CD4-positive, alpha-beta T cell treated with Interleukin-15 for 1 hour (primary cell): ENCODE data around the gene NMRAL1.
A peak's percentile ranks its signal among the peaks of the same experiment; 100 is the strongest.

ENCODE experiments used
- DNase-seq: peaks from one replicate; pipeline ENCODE4 v3.0.0-alpha.2; 2020

The NMRAL1 gene

GRCh38 chr16:4420505-4421105 lies 53.8 kb downstream of the NMRAL1 start:
- no peak for DNase-seq

- no peak for DNase-seq
These were observed 54.9 kb downstream of the NMRAL1 start for GRCh38 chr16:4419402-4419959.

DNA sequence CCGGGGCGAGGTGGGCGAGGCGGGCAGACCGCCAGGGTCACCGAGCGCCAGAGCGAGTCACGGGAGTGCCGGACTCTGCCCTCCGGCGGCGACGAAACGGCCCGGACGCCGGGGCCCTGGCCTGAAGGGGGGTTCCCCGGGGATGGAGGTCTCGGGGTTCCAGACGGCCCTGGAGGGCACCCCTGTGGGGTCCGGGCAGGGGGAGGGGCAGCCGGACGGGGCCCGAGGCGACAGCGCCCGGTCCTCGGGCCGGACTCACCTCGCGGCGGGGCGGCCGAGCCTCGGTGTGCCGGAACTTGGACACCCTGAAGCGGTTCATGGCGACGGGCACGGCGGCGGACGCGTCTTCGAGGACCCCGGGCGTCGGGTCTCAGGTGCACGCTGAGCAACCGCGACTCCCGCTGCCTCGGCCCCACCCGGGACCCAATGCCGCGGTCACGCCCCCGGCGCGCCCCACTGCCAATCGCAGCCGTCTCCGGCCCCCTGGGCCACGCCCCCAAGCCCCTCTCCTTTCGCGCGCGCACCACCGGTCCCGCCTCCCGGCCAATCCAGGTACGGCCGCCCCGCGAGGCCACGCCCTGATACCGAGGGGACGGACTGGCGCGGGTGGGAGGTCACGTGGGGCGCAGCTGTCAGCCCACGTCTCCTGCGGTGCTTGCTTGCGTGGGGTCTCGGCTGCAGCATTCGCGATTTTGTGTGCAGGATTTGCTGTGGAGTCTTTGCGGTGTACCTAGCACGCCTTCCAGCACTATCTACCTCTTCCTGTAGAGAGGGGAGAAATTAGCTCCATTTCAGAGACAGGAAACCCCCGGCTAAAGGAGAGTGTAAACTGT lies 58.0 kb downstream of the NMRAL1 start, which contains the start of gene CORO7:
Gene CORO7 (minus strand): TSS at position 397 of the 833 bp plus-strand sequence. CDS start 78 bp downstream, at position 319.
- peak; percentile 98 for DNase-seq

- peak; percentile 77 for DNase-seq
These were observed 58.8 kb downstream of the NMRAL1 start for GRCh38 chr16:4415538-4416199.

GRCh38 chr16:4414187-4414917 lies 60.1 kb downstream of the NMRAL1 start:
- peak; percentile 87 for DNase-seq

DNA sequence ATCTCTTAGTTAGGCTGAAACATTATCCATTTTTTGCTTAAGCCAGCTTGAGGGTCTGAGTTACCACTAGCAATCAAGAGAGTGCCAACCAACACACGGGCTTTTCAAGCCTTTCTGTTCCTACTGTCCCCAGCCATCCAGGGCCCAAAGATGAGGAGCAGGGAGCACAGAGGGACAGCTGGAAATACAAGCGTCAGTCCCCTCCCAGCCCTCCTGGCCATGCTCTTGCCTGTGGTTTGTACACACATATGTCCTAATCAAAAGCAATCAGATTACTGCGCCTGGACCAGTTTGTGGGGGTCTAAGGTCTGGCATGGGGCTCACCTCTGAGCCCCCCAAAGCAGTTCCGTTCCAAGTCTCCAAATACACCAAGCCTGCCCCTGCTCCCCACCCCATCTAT lies 61.6 kb downstream of the NMRAL1 start:
- no peak for DNase-seq

- DNase-seq = no peak
These were observed 62.3 kb downstream of the NMRAL1 start for GRCh38 chr16:4412159-4412558.
